Pulmonary artery endothelial cell (primary cell): ENCODE measurements around the gene CST9. TPM values are rescaled to one million over a fixed set of nuclear protein-coding genes. Genes with fewer than 3 reads are reported as not detected.
"Not testable (repeated sequence)": the region's sequence is repeated elsewhere in the genome, so short reads cannot be mapped to it uniquely, and the experiment has no call there.

ENCODE experiments used
- DNase-seq: peaks from one replicate; pipeline ENCODE4 v3.0.0-alpha.2; 2011; ENCODE audit warnings: low read depth, low spot score
- total RNA-seq: library from RNA; depleted of rRNA; stranded (reverse); fragments of >200 nt; gene quantifications from 2 replicates; pipeline ENCODE4 v1.2.3, GENCODE V29; 2014

The CST9 gene
- total RNA-seq, 1 donor from 2014 or later = not detected

- DNase-seq = peak; percentile 60
Observed at GRCh38 chr20:23637282-23638221, 31.8 kb upstream of the CST9 start, which contains the start of gene CST3. Gene CST3 (minus strand): TSS chr20:23637955. CDS start chr20:23637862, 93 bp downstream.

- no peak for DNase-seq
Observed at GRCh38 chr20:23636908-23637281, 31.2 kb upstream of the CST9 start.

- no peak for DNase-seq
Observed at GRCh38 chr20:23636182-23636907, 30.6 kb upstream of the CST9 start.

GRCh38 chr20:23635768-23636090 lies 30.0 kb upstream of the CST9 start:
- not testable (repeated sequence) for DNase-seq

- DNase-seq = no peak
Observed at GRCh38 chr20:23634985-23635767, 29.5 kb upstream of the CST9 start.

- DNase-seq = no peak
Observed at GRCh38 chr20:23634044-23634801, 28.5 kb upstream of the CST9 start.

GRCh38 chr20:23632711-23633573 lies 27.2 kb upstream of the CST9 start:
- no peak for DNase-seq

- DNase-seq = no peak
Observed at GRCh38 chr20:23631981-23632710, 26.4 kb upstream of the CST9 start.

- DNase-seq = no peak
Observed at GRCh38 chr20:23631226-23631822, 25.6 kb upstream of the CST9 start.

- no peak for DNase-seq
Observed at GRCh38 chr20:23630392-23630849, 24.7 kb upstream of the CST9 start.

- no peak for DNase-seq
Observed at GRCh38 chr20:23629542-23630391, 24.1 kb upstream of the CST9 start.

GRCh38 chr20:23629017-23629541 lies 23.4 kb upstream of the CST9 start:
- DNase-seq = peak; percentile 48

- DNase-seq = no peak
Observed at GRCh38 chr20:23628402-23629016, 22.8 kb upstream of the CST9 start.

GRCh38 chr20:23627501-23627900 lies 21.8 kb upstream of the CST9 start:
- no peak for DNase-seq

GRCh38 chr20:23626040-23626620 lies 20.4 kb upstream of the CST9 start:
- DNase-seq = no peak

GRCh38 chr20:23625236-23625964 lies 19.7 kb upstream of the CST9 start:
- no peak for DNase-seq
